ENCODE measurements around the gene IFI44L.

DNA sequence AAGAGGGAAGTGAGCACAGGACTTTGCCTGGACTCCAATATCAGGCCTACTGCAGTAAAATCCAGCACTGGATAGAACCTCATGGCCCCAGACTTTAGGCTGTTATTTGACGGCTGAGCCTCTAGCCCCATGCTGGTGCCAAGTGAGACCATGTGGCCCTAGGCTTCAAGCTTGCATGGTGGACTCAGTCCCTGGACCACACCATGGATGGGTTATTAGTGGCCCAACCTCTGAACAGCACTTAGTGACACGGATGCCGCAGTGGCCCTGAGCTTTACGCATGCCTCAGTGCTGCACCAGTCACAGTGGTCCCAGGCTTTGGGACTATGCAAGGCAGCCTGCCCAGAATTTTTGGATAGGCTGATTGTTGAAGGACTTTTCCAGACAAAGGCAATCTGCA lies 13.0 kb downstream of the IFI44L start:
- TF ChIP-seq, protein P1, sequence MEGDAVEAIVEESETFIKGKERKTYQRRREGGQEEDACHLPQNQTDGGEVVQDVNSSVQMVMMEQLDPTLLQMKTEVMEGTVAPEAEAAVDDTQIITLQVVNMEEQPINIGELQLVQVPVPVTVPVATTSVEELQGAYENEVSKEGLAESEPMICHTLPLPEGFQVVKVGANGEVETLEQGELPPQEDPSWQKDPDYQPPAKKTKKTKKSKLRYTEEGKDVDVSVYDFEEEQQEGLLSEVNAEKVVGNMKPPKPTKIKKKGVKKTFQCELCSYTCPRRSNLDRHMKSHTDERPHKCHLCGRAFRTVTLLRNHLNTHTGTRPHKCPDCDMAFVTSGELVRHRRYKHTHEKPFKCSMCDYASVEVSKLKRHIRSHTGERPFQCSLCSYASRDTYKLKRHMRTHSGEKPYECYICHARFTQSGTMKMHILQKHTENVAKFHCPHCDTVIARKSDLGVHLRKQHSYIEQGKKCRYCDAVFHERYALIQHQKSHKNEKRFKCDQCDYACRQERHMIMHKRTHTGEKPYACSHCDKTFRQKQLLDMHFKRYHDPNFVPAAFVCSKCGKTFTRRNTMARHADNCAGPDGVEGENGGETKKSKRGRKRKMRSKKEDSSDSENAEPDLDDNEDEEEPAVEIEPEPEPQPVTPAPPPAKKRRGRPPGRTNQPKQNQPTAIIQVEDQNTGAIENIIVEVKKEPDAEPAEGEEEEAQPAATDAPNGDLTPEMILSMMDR (IDR thresholded peaks at IDR 0.05; ENCODE audit: insufficient read depth, low read length, poor library complexity, severe bottlenecking): no peak
- no peak for TF ChIP-seq EZH2phosphoT487 (conservative IDR thresholded peaks at IDR 0.05; ENCODE audit: low read length)

Data from SU-DHL-6 (cell line).